Upper lobe of left lung (tissue), 6 donors: Measurements from ENCODE around the gene PPBP. TPM values are rescaled to one million over a fixed set of nuclear protein-coding genes. Genes with fewer than 3 reads are reported as not detected.

Source experiments
- ATAC-seq, 2 donors: fragments of 200-7000 bp; cut with Tn5 transposase; one replicate each; pipeline ENCODE4 v1.9.1; 2022; ENCODE audit warnings: mild to moderate bottlenecking in 2 of 2, moderate library complexity in 2 of 2; ENCODE audit not compliant: low FRiP score in 2 of 2
- DNase-seq, 2 donors: peaks; one replicate each; pipeline ENCODE4 v3.0.0-alpha.2; 2019 to 2020
- H3K27ac ChIP-seq, 4 donors: fragments of 200-600 bp; sonication (generic); one replicate each; pipeline ENCODE4 v1.5.1; 2016 to 2019
- H3K27me3 ChIP-seq, 4 donors: fragments of 200-600 bp; sonication (generic); one replicate each; pipeline ENCODE4 v1.5.1; 2017 to 2019
- H3K36me3 ChIP-seq, 4 donors: fragments of 200-600 bp; sonication (generic); one replicate each; pipeline ENCODE4 v1.5.1; 2016 to 2019
- H3K4me1 ChIP-seq, 4 donors: fragments of 200-600 bp; sonication (generic); one replicate each; pipeline ENCODE4 v1.5.1; 2018 to 2019
- H3K4me3 ChIP-seq, 4 donors: fragments of 200-600 bp; sonication (generic); one replicate each; pipeline ENCODE4 v1.5.1; 2017 to 2019; ENCODE audit warnings: mild to moderate bottlenecking in 2 of 4, moderate library complexity in 1 of 4
- H3K9me3 ChIP-seq, 4 donors: fragments of 200-600 bp; sonication (generic); one replicate each; pipeline ENCODE4 v1.5.1; 2018 to 2019
- CTCF ChIP-seq, 6 experiments: fragments of 450-650 bp in 4 of 6; fragments of 200-600 bp in 2 of 6; sonication (generic) in 2 of 6; IDR thresholded peaks; one replicate each; pipeline ENCODE4 v1.5.1; 2016 to 2019; ENCODE audit warnings: antibody characterized with exemption in 6 of 6
- EP300 ChIP-seq, 4 donors: sonication (generic); formaldehyde crosslinking; IDR thresholded peaks; one replicate each; pipeline ENCODE4 v1.5.1; 2017; ENCODE audit warnings: antibody characterized with exemption in 4 of 4, control low read depth in 2 of 4
- POLR2A ChIP-seq, 4 donors: fragments of 450-650 bp; IDR thresholded peaks; one replicate each; pipeline ENCODE4 v1.5.1; 2016 to 2017; ENCODE audit warnings: antibody characterized with exemption in 4 of 4, mild to moderate bottlenecking in 2 of 4
- POLR2AphosphoS5 ChIP-seq, 2 donors: sonication (generic); formaldehyde crosslinking; IDR thresholded peaks; one replicate each; pipeline ENCODE4 v1.5.1; 2017; ENCODE audit warnings: antibody characterized with exemption in 2 of 2
- WGBS, 2 donors: methylation state at CpG; one replicate each; pipeline ENCODE4 v1.1.5; 2017 to 2018; 5-methylcytosine and 5-hydroxymethylcytosine counted together
- total RNA-seq, 6 donors: library from RNA; depleted of rRNA in 4 of 6; stranded (reverse); fragments of >200 nt in 4 of 6; gene quantifications; one replicate each; pipeline versions ENCODE4 v1.1.0 to v1.2.1, GENCODE V29; 2016 to 2021
- donor health status: DM: no; HTN: no; CAD: no; lungs with moderate emphysema.
- donor health status: DM: no; HTN: yes; CAD: no; lungs with severe emphysema.

The PPBP gene
- total RNA-seq, 6 donors from 2014 or later, result 1.4 to 32.2 (median 6.0) TPM; not detected in 1

GRCh38 chr4:74030285-74030684 lies 42.3 kb upstream of the PPBP start:
- Histone ChIP-seq H3K9me3 (no peaks in the 10 kb centered on the region), H3K4me1 (no peaks in the 10 kb centered on the region), H3K27ac (no peak overlapping the region), H3K27me3 (no peaks in the 10 kb centered on the region), H3K4me3 (no peak overlapping the region), H3K36me3 (no peaks in the 10 kb centered on the region)
- ATAC-seq, result no peak
- TF ChIP-seq EP300 (IDR thresholded peaks at IDR 0.05) (no peak), POLR2A (IDR thresholded peaks at IDR 0.05) (no peak)
- no peak for DNase-seq

- no peak for ATAC-seq
- 45 to 94% methylated on average over 1 of the region's 1 CpG for WGBS, 2 donors
- TF ChIP-seq POLR2A (IDR thresholded peaks at IDR 0.05), result no peak
- no peak for TF ChIP-seq EP300 (IDR thresholded peaks at IDR 0.05)
- no peak for TF ChIP-seq CTCF (IDR thresholded peaks at IDR 0.05)
- no peak for TF ChIP-seq POLR2AphosphoS5 (IDR thresholded peaks at IDR 0.05)
- no peaks in the 10 kb centered on the region for H3K27me3 ChIP-seq
- H3K36me3 ChIP-seq, result no peaks in the 10 kb centered on the region
- no peak overlapping the region for H3K27ac ChIP-seq
- H3K4me3 ChIP-seq, result no peak overlapping the region
- H3K4me1 ChIP-seq, result no peaks in the 10 kb centered on the region
- no peak for DNase-seq
- H3K9me3 ChIP-seq, result no peaks in the 10 kb centered on the region
These were observed 40.5 kb upstream of the PPBP start for GRCh38 chr4:74028504-74028903.

DNA sequence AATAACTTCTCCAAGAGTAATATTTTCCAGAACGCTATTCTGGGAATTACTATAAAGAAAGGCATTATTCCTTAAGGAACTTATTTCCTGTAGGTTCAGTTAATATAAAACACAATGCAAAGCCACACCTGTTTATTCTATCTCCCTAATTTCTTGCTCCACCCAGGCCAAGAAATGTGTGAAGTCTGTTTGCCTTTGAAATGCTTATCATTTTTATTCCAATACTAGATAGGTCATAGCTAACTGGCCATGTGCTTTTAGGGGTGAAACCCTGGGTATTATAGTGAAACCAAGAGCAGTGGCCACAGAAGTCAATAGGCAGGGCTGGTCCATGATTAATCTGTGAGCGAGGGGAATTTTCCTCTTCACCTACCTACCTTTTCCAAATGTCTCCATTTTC lies 35.7 kb upstream of the PPBP start:
- Histone ChIP-seq H3K27ac (no peak overlapping the region), H3K9me3 (no peaks in the 10 kb centered on the region), H3K36me3 (no peaks in the 10 kb centered on the region), H3K27me3 (no peaks in the 10 kb centered on the region), H3K4me3 (no peak overlapping the region), H3K4me1 (peaks cover 0 to 2% (median 0%) of the 10 kb centered on the region in 4 donors)
- DNase-seq (no peak), ATAC-seq (no peak)
- no peak for TF ChIP-seq POLR2AphosphoS5 (IDR thresholded peaks at IDR 0.05)
- no peak for TF ChIP-seq CTCF (IDR thresholded peaks at IDR 0.05)
- TF ChIP-seq EP300 (IDR thresholded peaks at IDR 0.05), result no peak
- TF ChIP-seq POLR2A (IDR thresholded peaks at IDR 0.05), result no peak
- WGBS, 2 donors, result 58 to 64% methylated on average over 2 of the region's 2 CpGs

- 37 to 43% methylated on average over 2 of the region's 2 CpGs for WGBS, 2 donors
- Histone ChIP-seq H3K4me3 (no peak overlapping the region), H3K27me3 (no peaks in the 10 kb centered on the region), H3K27ac (no peak overlapping the region), H3K9me3 (no peaks in the 10 kb centered on the region), H3K36me3 (no peaks in the 10 kb centered on the region), H3K4me1 (peaks cover 0 to 5% (median 2%) of the 10 kb centered on the region in 4 donors)
- TF ChIP-seq CTCF (IDR thresholded peaks at IDR 0.05) (no peak), EP300 (IDR thresholded peaks at IDR 0.05) (no peak), POLR2AphosphoS5 (IDR thresholded peaks at IDR 0.05) (no peak), POLR2A (IDR thresholded peaks at IDR 0.05) (no peak)
- DNase-seq (no peak), ATAC-seq (peak in 1 of 2 donors; percentile 65)
These were observed 33.6 kb upstream of the PPBP start for GRCh38 chr4:74021601-74022000.

- H3K4me1 ChIP-seq, result peaks cover 0 to 5% (median 2%) of the 10 kb centered on the region in 4 donors
- H3K9me3 ChIP-seq, result no peaks in the 10 kb centered on the region
- H3K27ac ChIP-seq, result peak overlapping the region in 2 of 4 donors; percentile 13 to 32
- no peaks in the 10 kb centered on the region for H3K36me3 ChIP-seq
- TF ChIP-seq POLR2A (IDR thresholded peaks at IDR 0.05) (peak in 1 of 4 donors; percentile 34), CTCF (IDR thresholded peaks at IDR 0.05) (no peak)
- no peaks in the 10 kb centered on the region for H3K27me3 ChIP-seq
- H3K4me3 ChIP-seq, result no peak overlapping the region
- WGBS, 2 donors, result 32 to 35% methylated on average over 3 of the region's 3 CpGs
- ATAC-seq, result peak in 1 of 2 donors; percentile 72
- DNase-seq, result peak in 1 of 2 donors; percentile 45
These were observed 30.8 kb upstream of the PPBP start for GRCh38 chr4:74018771-74019170.
